ENCODE measurements around the gene SNRPD3. TPM values are rescaled to one million over a fixed set of nuclear protein-coding genes. Genes with fewer than 3 reads are reported as not detected.
"Not testable (repeated sequence)": the region's sequence is repeated elsewhere in the genome, so short reads cannot be mapped to it uniquely, and the experiment has no call there.

Gene SNRPD3
- total RNA-seq, 2 experiments from 2014 or later, result 132 to 139 TPM

- Mint-ChIP-seq H3K4me3 (peak within 1 kb of the TSS; percentile 75), H3K4me1 (peaks cover 9% of the 10 kb centered on the region), H3K9me3 (ENCODE audit: low read depth) (no peaks in the 10 kb centered on the region), H3K36me3 (no peaks in the 10 kb centered on the region), H3K27me3 (peaks cover 5% of the 10 kb centered on the region), H3K27ac (peak within 1 kb of the TSS; percentile 40)
- peak; percentile 65 for DNase-seq
- CTCF ChIA-PET, result interaction anchor here (0.6 kb wide), 1 partner anchor 29 kb away, joined by 3 read pairs; no protein-coding TSS in a partner anchor
- ATAC-seq, result peak; percentile 85
These were observed 37.2 kb downstream of the SNRPD3 start, which contains the start of gene LRRC75B for GRCh38 chr22:24592851-24593558. Gene LRRC75B (minus strand): TSS chr22:24593073. CDS start chr22:24593039, 34 bp downstream.

GRCh38 chr22:24593559-24593835, 37.7 kb downstream of the SNRPD3 start:
- DNase-seq; CTCF ChIA-PET; H3K9me3 Mint-ChIP-seq (ENCODE audit: low read depth); H3K36me3 Mint-ChIP-seq; H3K4me3 Mint-ChIP-seq; H3K27me3 Mint-ChIP-seq; ATAC-seq; H3K4me1 Mint-ChIP-seq; H3K27ac Mint-ChIP-seq: not testable (repeated sequence)

- Mint-ChIP-seq H3K27me3 (peaks cover 5% of the 10 kb centered on the region), H3K36me3 (no peaks in the 10 kb centered on the region), H3K4me3 (no peak overlapping the region), H3K4me1 (peaks cover 9% of the 10 kb centered on the region), H3K27ac (no peak overlapping the region), H3K9me3 (ENCODE audit: low read depth) (no peaks in the 10 kb centered on the region)
- ATAC-seq (no peak), DNase-seq (no peak)
- CTCF ChIA-PET, result no interaction called here
These were observed 38.2 kb downstream of the SNRPD3 start for GRCh38 chr22:24593836-24594568.

GRCh38 chr22:24594569-24595120, 38.8 kb downstream of the SNRPD3 start:
- H3K4me3 Mint-ChIP-seq, result no peak overlapping the region
- no peaks in the 10 kb centered on the region for H3K9me3 Mint-ChIP-seq (ENCODE audit: low read depth)
- CTCF ChIA-PET, result no interaction called here
- ATAC-seq (no peak), DNase-seq (no peak)
- H3K27me3 Mint-ChIP-seq, result peaks cover 5% of the 10 kb centered on the region
- no peak overlapping the region for H3K27ac Mint-ChIP-seq
- H3K4me1 Mint-ChIP-seq, result peaks cover 9% of the 10 kb centered on the region
- H3K36me3 Mint-ChIP-seq, result no peaks in the 10 kb centered on the region

- peaks cover 9% of the 10 kb centered on the region for H3K4me1 Mint-ChIP-seq
- DNase-seq (no peak), ATAC-seq (no peak)
- peaks cover 5% of the 10 kb centered on the region for H3K27me3 Mint-ChIP-seq
- H3K4me3 Mint-ChIP-seq, result no peak overlapping the region
- H3K9me3 Mint-ChIP-seq (ENCODE audit: low read depth), result no peaks in the 10 kb centered on the region
- H3K27ac Mint-ChIP-seq, result no peak overlapping the region
- CTCF ChIA-PET, result no interaction called here
- H3K36me3 Mint-ChIP-seq, result no peaks in the 10 kb centered on the region
These were observed 39.4 kb downstream of the SNRPD3 start for GRCh38 chr22:24595228-24595627.

- CTCF ChIA-PET, result no interaction called here
- Mint-ChIP-seq H3K27ac (no peak overlapping the region), H3K4me1 (peaks cover 14% of the 10 kb centered on the region), H3K36me3 (no peaks in the 10 kb centered on the region), H3K4me3 (no peak overlapping the region), H3K27me3 (peaks cover 5% of the 10 kb centered on the region), H3K9me3 (ENCODE audit: low read depth) (no peaks in the 10 kb centered on the region)
- ATAC-seq, result no peak
- no peak for DNase-seq
These were observed 40.1 kb downstream of the SNRPD3 start for GRCh38 chr22:24595863-24596262.

- peaks cover 24% of the 10 kb centered on the region for H3K4me1 Mint-ChIP-seq
- H3K36me3 Mint-ChIP-seq; H3K27me3 Mint-ChIP-seq; DNase-seq; ATAC-seq; H3K27ac Mint-ChIP-seq; H3K9me3 Mint-ChIP-seq (ENCODE audit: low read depth); H3K4me3 Mint-ChIP-seq: not testable (repeated sequence)
- CTCF ChIA-PET, result interaction anchor here (0.7 kb wide), 1 partner anchor 71 kb away, joined by 3 read pairs; no protein-coding TSS in a partner anchor
These were observed 41.3 kb downstream of the SNRPD3 start for GRCh38 chr22:24597076-24597475.

GRCh38 chr22:24599514-24599913, 43.7 kb downstream of the SNRPD3 start:
- CTCF ChIA-PET, result interaction anchor here (0.7 kb wide), 1 partner anchor 369 kb away, joined by 3 read pairs; no protein-coding TSS in a partner anchor

GRCh38 chr22:24599958-24600715, 44.3 kb downstream of the SNRPD3 start:
- not testable (repeated sequence) for H3K27me3 Mint-ChIP-seq; H3K4me3 Mint-ChIP-seq; H3K36me3 Mint-ChIP-seq; ATAC-seq; DNase-seq; H3K9me3 Mint-ChIP-seq (ENCODE audit: low read depth)
- peaks cover 39% of the 10 kb centered on the region for H3K4me1 Mint-ChIP-seq
- H3K27ac Mint-ChIP-seq, result peak overlapping the region; percentile 34
- CTCF ChIA-PET, result interaction anchor here (0.6 kb wide), 1 partner anchor 42 kb away, joined by 3 read pairs; no protein-coding TSS in a partner anchor

More at GRCh38 chr22:24599514-24599913, 43.7 kb downstream of the SNRPD3 start:
- no peak for ATAC-seq
- H3K27me3 Mint-ChIP-seq, result no peaks in the 10 kb centered on the region
- H3K27ac Mint-ChIP-seq, result no peak overlapping the region
- H3K9me3 Mint-ChIP-seq (ENCODE audit: low read depth), result no peaks in the 10 kb centered on the region
- no peak overlapping the region for H3K4me3 Mint-ChIP-seq
- peaks cover 37% of the 10 kb centered on the region for H3K4me1 Mint-ChIP-seq
- H3K36me3 Mint-ChIP-seq, result no peaks in the 10 kb centered on the region
- DNase-seq, result no peak

- peak; percentile 75 for DNase-seq
- ATAC-seq, result no peak
- Mint-ChIP-seq H3K4me3 (no peak overlapping the region), H3K9me3 (ENCODE audit: low read depth) (no peaks in the 10 kb centered on the region), H3K27ac (peak overlapping the region; percentile 70), H3K36me3 (no peaks in the 10 kb centered on the region), H3K4me1 (peaks cover 43% of the 10 kb centered on the region), H3K27me3 (no peaks in the 10 kb centered on the region)
- CTCF ChIA-PET, result no interaction called here
These were observed 45.7 kb downstream of the SNRPD3 start for GRCh38 chr22:24601217-24602104.

- Mint-ChIP-seq H3K4me1 (peaks cover 45% of the 10 kb centered on the region), H3K27ac (peak overlapping the region; percentile 70)
- H3K36me3 Mint-ChIP-seq; H3K27me3 Mint-ChIP-seq; DNase-seq; H3K9me3 Mint-ChIP-seq (ENCODE audit: low read depth); ATAC-seq; CTCF ChIA-PET; H3K4me3 Mint-ChIP-seq: not testable (repeated sequence)
These were observed 46.4 kb downstream of the SNRPD3 start for GRCh38 chr22:24602105-24602749.

Data from activated CD8-positive, alpha-beta memory T cell treated with anti-CD3 and anti-CD28 coated beads, Interleukin-2, amount 10 ng/mL, durations not matched to agents 7 days and 5 days (primary cell).